Astrocyte (in vitro differentiated cells and primary cell): ENCODE measurements around the gene WBP1L. TPM values are rescaled to one million over a fixed set of nuclear protein-coding genes. Genes with fewer than 3 reads are reported as not detected.
A peak's percentile ranks its signal among the peaks of the same experiment; 100 is the strongest.

ENCODE experiments used
- DNase-seq: peaks from one replicate; pipeline ENCODE4 v3.0.0-alpha.2; 2010; ENCODE audit warnings: low read depth
- FAIRE-seq: peaks from 2 replicates; lab custom pipeline; 2011; peaks lifted over from hg19 to GRCh38; lab: Jason Lieb, UNC
- H2AFZ ChIP-seq: 2 replicates; pipeline ENCODE4 v1.6.0; 2012; ENCODE audit warnings: low read depth, low read length, inconsistent platforms
- H3K27ac ChIP-seq: 2 replicates; pipeline ENCODE4 v1.5.1; 2011; ENCODE audit warnings: low read depth, low read length, inconsistent platforms
- H3K27me3 ChIP-seq: 2 replicates; pipeline ENCODE4 v1.6.0; 2011; ENCODE audit warnings: low read length, inconsistent platforms; ENCODE audit not compliant: insufficient read depth
- H3K36me3 ChIP-seq: 2 replicates; pipeline ENCODE4 v1.5.1; 2011; ENCODE audit warnings: low read length, inconsistent platforms; ENCODE audit not compliant: insufficient read depth
- H3K4me1 ChIP-seq: 2 replicates; pipeline ENCODE4 v1.5.1; 2011; ENCODE audit warnings: low read length, inconsistent platforms; ENCODE audit not compliant: insufficient read depth
- H3K4me2 ChIP-seq: 2 replicates; pipeline ENCODE4 v1.6.0; 2012; ENCODE audit warnings: low read length, inconsistent platforms
- H3K4me3 ChIP-seq: 2 replicates; pipeline ENCODE4 v1.5.1; 2011; ENCODE audit warnings: low read depth, mild to moderate bottlenecking, low read length, inconsistent platforms; ENCODE audit not compliant: insufficient read depth
- H3K79me2 ChIP-seq: 2 replicates; pipeline ENCODE4 v1.6.0; 2012; ENCODE audit warnings: mild to moderate bottlenecking, low read length, inconsistent platforms; ENCODE audit not compliant: insufficient read depth
- H3K9ac ChIP-seq: 2 replicates; pipeline ENCODE4 v1.6.0; 2012; ENCODE audit warnings: mild to moderate bottlenecking, low read length, inconsistent platforms
- H3K9me3 ChIP-seq: 2 replicates; pipeline ENCODE4 v1.5.1; 2012; ENCODE audit warnings: low read depth, mild to moderate bottlenecking, low read length, inconsistent platforms; ENCODE audit not compliant: insufficient read depth
- H4K20me1 ChIP-seq: 2 replicates; pipeline ENCODE4 v1.6.0; 2012; ENCODE audit warnings: low read length, inconsistent platforms; ENCODE audit not compliant: insufficient read depth
- H3K27ac Mint-ChIP-seq: one replicate; pipeline ENCODE4 v1.8.0; 2021; ENCODE audit warnings: mild to moderate bottlenecking, mixed read lengths; ENCODE audit not compliant: unreplicated experiment
- H3K27me3 Mint-ChIP-seq: one replicate; pipeline ENCODE4 v1.8.0; 2021; ENCODE audit warnings: low read depth, mixed read lengths; ENCODE audit not compliant: unreplicated experiment
- H3K36me3 Mint-ChIP-seq: one replicate; pipeline ENCODE4 v1.8.0; 2021; ENCODE audit warnings: low read depth, mixed read lengths; ENCODE audit not compliant: unreplicated experiment
- H3K4me1 Mint-ChIP-seq: one replicate; pipeline ENCODE4 v1.8.0; 2021; ENCODE audit warnings: low read depth, mixed read lengths; ENCODE audit not compliant: unreplicated experiment
- H3K4me3 Mint-ChIP-seq: one replicate; pipeline ENCODE4 v1.8.0; 2021; ENCODE audit warnings: mild to moderate bottlenecking, moderate library complexity, mixed read lengths; ENCODE audit not compliant: unreplicated experiment
- H3K9me3 Mint-ChIP-seq: one replicate; pipeline ENCODE4 v1.8.0; 2021; ENCODE audit warnings: mild to moderate bottlenecking, mixed read lengths; ENCODE audit not compliant: unreplicated experiment
- CTCF ChIP-seq: IDR thresholded peaks from 2 replicates; pipeline ENCODE4 v1.5.1; 2011; ENCODE audit warnings: low read depth, mild to moderate bottlenecking, inconsistent platforms, low read length, moderate library complexity; ENCODE audit not compliant: insufficient read depth
- EZH2 ChIP-seq: IDR thresholded peaks from 2 replicates; pipeline ENCODE4 v1.6.1; 2012; ENCODE audit warnings: mild to moderate bottlenecking, low read length, inconsistent platforms; ENCODE audit not compliant: insufficient read depth
- total RNA-seq: library from RNA; stranded (reverse); gene quantifications from 2 replicates; pipeline ENCODE4 v1.2.1, GENCODE V29; 2021

Gene WBP1L
- total RNA-seq, 1 donor from 2014 or later = 73.6 TPM

- no peak for DNase-seq
- Mint-ChIP-seq H3K4me1 (peaks cover 34% of the 10 kb centered on the region), H3K36me3 (peaks cover 3% of the 10 kb centered on the region), H3K27ac (peak overlapping the region; percentile 18), H3K9me3 (no peaks in the 10 kb centered on the region), H3K4me3 (no peak overlapping the region), H3K27me3 (no peaks in the 10 kb centered on the region)
- no peak overlapping the region for H3K27ac ChIP-seq
- H4K20me1 ChIP-seq = no peaks in the 10 kb centered on the region
- no peak overlapping the region for H3K4me2 ChIP-seq
- no peak overlapping the region for H3K9ac ChIP-seq
- no peak for TF ChIP-seq EZH2
- TF ChIP-seq CTCF = no peak
- H3K27me3 ChIP-seq = no peaks in the 10 kb centered on the region
- H3K4me3 ChIP-seq = no peak overlapping the region
- H3K4me1 ChIP-seq = peaks cover 8% of the 10 kb centered on the region
- H2AFZ ChIP-seq = no peak overlapping the region
- no peak for FAIRE-seq
- no peaks in the 10 kb centered on the region for H3K9me3 ChIP-seq
- H3K79me2 ChIP-seq = peaks cover 23% of the 10 kb centered on the region
- no peaks in the 10 kb centered on the region for H3K36me3 ChIP-seq
Measured at GRCh38 chr10:102720337-102720736, 23.4 kb upstream of the WBP1L start.

GRCh38 chr10:102720775-102721301, 22.9 kb upstream of the WBP1L start:
- Mint-ChIP-seq H3K4me3 (no peak overlapping the region), H3K27ac (peak overlapping the region; percentile 18), H3K27me3 (no peaks in the 10 kb centered on the region), H3K9me3 (no peaks in the 10 kb centered on the region), H3K4me1 (peaks cover 30% of the 10 kb centered on the region), H3K36me3 (peaks cover 3% of the 10 kb centered on the region)
- Histone ChIP-seq H3K9me3 (no peaks in the 10 kb centered on the region), H3K36me3 (no peaks in the 10 kb centered on the region), H3K27ac (no peak overlapping the region), H3K9ac (no peak overlapping the region), H4K20me1 (no peaks in the 10 kb centered on the region), H2AFZ (no peak overlapping the region), H3K4me1 (peaks cover 7% of the 10 kb centered on the region), H3K27me3 (no peaks in the 10 kb centered on the region), H3K4me3 (no peak overlapping the region), H3K79me2 (peaks cover 18% of the 10 kb centered on the region), H3K4me2 (no peak overlapping the region)
- TF ChIP-seq CTCF (no peak), EZH2 (no peak)
- no peak for DNase-seq
- no peak for FAIRE-seq

- H3K9me3 Mint-ChIP-seq = no peaks in the 10 kb centered on the region
- peaks cover 13% of the 10 kb centered on the region for H3K79me2 ChIP-seq
Measured at GRCh38 chr10:102721954-102722353, 21.8 kb upstream of the WBP1L start.

More at GRCh38 chr10:102721954-102722353, 21.8 kb upstream of the WBP1L start:
- Histone ChIP-seq H3K4me2 (no peak overlapping the region), H3K9me3 (no peaks in the 10 kb centered on the region), H3K9ac (no peak overlapping the region), H3K36me3 (peaks cover 5% of the 10 kb centered on the region), H3K27ac (no peak overlapping the region), H3K27me3 (no peaks in the 10 kb centered on the region), H3K4me3 (no peak overlapping the region), H3K4me1 (peaks cover 7% of the 10 kb centered on the region), H2AFZ (no peak overlapping the region), H4K20me1 (no peaks in the 10 kb centered on the region)
- no peak for TF ChIP-seq CTCF
- no peak for TF ChIP-seq EZH2
- no peak overlapping the region for H3K27ac Mint-ChIP-seq
- no peak for DNase-seq
- no peak for FAIRE-seq
- no peaks in the 10 kb centered on the region for H3K27me3 Mint-ChIP-seq
- H3K4me1 Mint-ChIP-seq = peaks cover 32% of the 10 kb centered on the region
- H3K36me3 Mint-ChIP-seq = peaks cover 9% of the 10 kb centered on the region
- no peak overlapping the region for H3K4me3 Mint-ChIP-seq
